NCI-H2107 treated with DMSO at 0.1 percent for 48 hours (cell line): ENCODE measurements around the gene CCDC47.
"Not testable (repeated sequence)": the region's sequence is repeated elsewhere in the genome, so short reads cannot be mapped to it uniquely, and the experiment has no call there.

Source experiments
- DNase-seq: peaks from one replicate; lab custom pipeline; 2025; ENCODE audit not compliant: unreplicated experiment; lab: John Stamatoyannopoulos, UW

CCDC47 gene, protein sequence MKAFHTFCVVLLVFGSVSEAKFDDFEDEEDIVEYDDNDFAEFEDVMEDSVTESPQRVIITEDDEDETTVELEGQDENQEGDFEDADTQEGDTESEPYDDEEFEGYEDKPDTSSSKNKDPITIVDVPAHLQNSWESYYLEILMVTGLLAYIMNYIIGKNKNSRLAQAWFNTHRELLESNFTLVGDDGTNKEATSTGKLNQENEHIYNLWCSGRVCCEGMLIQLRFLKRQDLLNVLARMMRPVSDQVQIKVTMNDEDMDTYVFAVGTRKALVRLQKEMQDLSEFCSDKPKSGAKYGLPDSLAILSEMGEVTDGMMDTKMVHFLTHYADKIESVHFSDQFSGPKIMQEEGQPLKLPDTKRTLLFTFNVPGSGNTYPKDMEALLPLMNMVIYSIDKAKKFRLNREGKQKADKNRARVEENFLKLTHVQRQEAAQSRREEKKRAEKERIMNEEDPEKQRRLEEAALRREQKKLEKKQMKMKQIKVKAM

GRCh38 chr17:63773272-63774140 lies at the start of gene CCDC47:
TSS of gene CCDC47 (minus strand) at chr17:63773597. CDS start at chr17:63766175, 7,422 bp downstream.
- DNase-seq, result peak; percentile 96

DNA sequence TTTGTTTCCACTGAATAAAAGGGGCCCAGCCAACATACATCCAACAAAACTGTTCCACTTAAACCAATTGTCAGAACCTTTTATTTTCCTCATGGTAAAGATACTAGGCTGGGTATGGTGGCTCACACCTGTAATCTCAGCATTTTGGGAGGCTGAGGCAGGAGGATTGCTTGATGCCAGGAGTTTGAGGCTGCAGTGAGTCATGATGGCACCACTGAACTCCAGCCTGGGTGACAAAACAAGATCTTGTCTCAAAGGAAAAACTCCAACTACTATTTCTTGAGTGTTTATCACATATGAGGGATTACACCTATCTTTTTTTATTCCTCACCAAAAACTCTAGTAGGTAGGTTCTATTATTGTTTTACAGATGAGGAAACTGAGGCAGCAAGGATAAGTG lies 49.1 kb upstream of the CCDC47 start:
- DNase-seq, result no peak

DNA sequence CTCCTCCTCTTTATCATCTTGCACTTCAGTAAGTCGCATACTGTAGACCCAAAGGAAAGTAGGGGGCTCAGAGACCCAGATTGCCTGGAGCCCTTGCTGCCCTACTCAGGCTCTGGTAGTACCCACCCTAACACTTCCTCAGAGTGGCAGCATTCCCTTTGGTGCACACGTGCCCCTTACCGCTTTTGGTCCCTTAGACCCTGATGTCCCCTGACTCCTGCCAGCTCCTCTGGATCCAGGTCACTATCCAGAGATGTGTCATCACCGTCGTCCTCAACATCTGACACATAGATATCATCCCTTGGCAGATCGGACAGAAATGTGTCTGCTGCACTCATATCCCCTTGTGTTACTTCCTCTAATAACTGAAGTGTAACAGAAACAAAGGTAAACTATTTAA lies 48.4 kb upstream of the CCDC47 start:
- no peak for DNase-seq

GRCh38 chr17:63820963-63821561 lies 47.7 kb upstream of the CCDC47 start:
- DNase-seq, result no peak

- no peak for DNase-seq
These were observed 46.5 kb upstream of the CCDC47 start for GRCh38 chr17:63819585-63820537.

DNA sequence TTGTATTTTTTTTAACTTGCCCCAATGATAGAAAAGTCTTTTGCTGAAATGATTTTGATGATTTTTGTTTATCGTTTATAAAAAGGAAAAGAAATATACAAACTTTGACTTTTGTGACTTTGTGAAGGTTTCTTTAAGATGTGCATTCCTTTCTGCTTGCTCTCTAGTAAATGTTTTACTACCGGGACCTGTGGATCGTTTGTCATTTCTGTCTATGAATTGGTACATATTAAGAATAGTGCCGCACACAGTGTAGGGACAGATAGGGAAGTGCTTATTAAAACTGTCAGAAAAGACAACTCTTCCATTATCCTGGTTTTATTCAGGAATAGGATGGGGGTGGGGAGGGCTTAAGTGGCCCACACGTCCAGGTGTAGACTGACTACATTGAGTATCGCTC lies 45.7 kb upstream of the CCDC47 start:
- DNase-seq, result no peak

DNA sequence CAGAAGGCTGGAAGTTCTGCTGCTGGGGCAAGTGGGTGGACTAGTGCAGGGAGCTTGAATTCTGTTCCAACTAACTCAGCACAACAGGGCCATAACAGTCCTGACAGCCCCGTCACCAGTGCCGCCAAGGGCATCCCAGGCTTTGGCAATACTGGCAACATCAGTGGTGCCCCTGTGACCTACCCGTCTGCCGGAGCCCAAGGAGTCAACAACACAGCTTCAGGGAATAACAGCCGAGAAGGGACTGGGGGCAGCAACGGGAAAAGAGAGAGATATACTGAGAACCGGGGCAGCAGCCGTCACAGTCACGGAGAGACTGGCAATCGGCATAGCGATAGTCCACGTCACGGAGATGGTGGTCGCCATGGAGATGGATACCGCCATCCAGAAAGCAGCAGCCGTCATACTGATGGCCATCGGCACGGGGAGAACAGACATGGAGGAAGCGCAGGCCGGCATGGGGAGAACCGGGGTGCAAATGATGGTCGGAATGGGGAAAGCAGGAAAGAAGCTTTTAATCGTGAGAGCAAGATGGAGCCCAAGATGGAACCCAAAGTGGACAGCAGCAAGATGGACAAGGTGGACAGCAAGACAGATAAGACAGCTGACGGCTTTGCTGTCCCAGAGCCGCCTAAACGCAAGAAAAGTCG lies 44.5 kb upstream of the CCDC47 start:
- no peak for DNase-seq

GRCh38 chr17:63816669-63817068 lies 43.3 kb upstream of the CCDC47 start:
- no peak for DNase-seq

DNA sequence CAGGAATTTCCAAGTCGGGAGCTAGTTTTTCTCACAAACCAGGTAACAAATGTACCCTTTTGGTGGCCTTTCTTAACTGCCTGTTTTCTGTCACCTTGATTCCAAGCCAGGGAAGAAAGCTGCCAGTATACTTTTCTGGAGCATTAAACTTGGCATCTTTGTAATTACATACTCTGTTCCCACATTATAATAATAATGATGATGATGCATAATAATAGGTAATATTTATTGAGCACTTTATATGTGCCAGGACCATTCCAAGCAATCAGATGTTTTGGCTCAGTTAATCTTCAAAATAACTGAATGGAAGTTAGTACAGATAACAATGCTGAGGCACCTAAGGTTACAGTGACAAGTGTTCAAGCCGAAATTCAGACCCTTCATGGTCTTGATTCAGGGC lies 42.7 kb upstream of the CCDC47 start:
- no peak for DNase-seq

GRCh38 chr17:63809970-63810369 lies 36.6 kb upstream of the CCDC47 start:
- no peak for DNase-seq

GRCh38 chr17:63805591-63805990 lies 32.2 kb upstream of the CCDC47 start:
- DNase-seq, result no peak

DNA sequence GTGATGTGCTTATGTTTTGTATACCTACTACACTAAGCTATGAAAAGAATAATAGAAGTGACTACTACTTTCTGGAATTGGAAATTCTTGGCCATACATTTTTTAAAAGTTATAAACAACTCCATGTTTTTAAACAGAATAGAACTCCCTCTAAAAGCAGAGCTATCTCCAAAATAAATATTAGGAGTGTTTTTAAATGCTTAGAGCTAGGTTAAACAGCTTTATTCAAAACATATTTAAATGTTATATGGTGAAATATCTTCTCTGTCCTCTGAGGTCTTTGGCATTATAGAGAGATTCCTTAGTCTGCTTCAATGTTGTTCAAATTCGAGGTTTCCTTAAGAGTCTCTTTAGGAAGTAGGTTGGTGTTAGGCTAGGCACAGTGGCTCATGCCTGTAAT lies 30.9 kb upstream of the CCDC47 start:
- no peak for DNase-seq

DNA sequence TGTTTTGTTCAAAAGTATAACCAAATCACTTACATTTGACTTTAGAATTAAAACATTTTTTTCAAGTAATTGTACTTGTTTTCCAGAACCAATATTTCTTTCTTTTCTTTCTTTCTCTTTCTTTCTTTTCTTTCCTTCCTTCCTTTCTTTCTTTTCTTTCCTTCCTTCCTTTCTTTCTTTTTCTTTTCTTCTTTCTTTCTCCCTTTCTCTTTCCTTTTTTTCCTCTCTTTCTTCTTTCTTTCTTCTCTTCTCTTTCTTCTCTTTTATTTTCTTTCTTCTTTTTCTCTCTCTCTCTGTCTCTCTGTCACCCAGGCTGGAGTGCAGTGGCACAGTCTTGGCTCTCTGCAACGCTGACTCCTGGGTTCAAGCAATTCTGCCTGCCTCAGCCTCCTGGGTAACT lies 27.4 kb upstream of the CCDC47 start:
- no peak for DNase-seq

DNA sequence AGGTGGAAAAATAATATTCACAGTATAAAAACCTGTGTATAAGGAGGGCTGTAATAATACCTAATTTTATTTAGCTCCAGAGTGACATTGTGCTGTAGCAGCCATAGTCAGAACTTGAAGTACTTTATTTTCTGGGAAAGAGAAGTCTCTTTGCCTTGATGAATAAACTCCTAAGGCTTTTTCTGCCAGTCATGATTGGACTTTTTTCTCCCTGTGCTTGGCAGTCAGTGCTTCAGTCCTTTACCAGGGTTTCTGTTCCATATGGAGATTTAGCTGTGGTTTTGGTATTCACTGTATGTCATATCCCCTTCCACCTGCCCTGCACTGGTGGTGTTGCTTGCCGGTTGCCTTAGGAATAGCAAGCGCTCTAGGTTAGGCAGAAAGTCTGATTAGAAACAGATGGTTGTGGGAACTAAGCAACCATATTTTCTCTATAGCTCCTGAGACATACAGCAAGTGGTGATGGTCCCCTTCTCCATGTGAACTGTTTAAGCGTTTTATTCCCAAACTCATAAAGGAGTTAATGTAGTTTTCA lies 25.2 kb upstream of the CCDC47 start:
- DNase-seq, result no peak

DNA sequence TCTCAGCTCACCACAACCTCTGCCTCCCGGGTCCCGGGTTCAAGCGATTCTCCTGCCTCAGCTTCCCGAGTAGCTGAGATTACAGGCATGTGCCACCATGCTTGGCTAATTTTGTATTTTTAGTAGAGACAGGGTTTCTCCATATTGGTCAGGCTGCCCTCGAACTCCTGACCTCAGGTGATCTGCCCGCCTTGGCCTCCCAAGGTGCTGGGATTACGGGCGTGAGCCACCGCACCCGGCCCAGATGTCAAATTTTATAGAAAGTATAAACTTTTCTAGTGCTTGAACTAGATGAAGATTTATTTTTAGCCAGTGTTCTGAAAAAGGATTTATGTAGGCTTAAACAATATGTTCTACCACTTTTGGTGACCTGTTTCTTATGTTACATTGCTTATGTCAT lies 23.0 kb upstream of the CCDC47 start:
- DNase-seq, result not testable (repeated sequence)

DNA sequence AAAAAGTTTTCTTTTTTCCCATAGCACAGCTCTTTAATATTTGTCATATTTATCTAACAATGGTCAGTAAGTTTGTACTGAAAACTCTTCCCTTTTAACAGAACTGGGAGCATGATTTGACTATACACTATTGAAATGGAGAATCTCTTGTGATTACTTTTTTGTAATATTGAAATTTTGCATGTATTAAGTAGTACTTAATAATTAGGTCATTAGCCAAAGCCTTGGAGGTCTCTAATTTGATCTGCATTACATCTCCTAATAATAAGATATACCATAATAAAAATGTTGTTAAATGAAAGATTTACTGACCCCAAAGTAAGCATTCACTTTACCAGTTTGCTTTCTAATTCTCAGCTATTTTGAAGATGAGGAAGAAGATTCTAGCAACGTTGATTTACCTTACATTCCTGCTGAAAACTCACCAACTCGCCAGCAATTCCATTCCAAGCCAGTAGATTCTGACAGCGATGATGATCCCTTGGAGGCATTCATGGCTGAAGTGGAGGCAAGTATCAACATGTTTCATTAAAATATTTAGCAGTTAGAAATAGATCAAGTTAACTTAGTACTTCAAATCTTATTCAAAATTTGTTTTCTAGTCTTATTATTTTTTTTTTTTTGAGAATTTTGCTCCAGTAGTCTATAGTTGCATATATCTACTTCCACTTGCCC lies 18.8 kb upstream of the CCDC47 start:
- DNase-seq, result no peak

GRCh38 chr17:63790057-63790456 lies 16.7 kb upstream of the CCDC47 start:
- no peak for DNase-seq

GRCh38 chr17:63786971-63787711 lies 13.7 kb upstream of the CCDC47 start:
- DNase-seq, result no peak
